Keratinocyte (primary cell): Measurements from ENCODE around the gene FLNB. TPM values are rescaled to one million over a fixed set of nuclear protein-coding genes. Genes with fewer than 3 reads are reported as not detected.
A peak's percentile ranks its signal among the peaks of the same experiment; 100 is the strongest.

Source experiments
- DNase-seq: peaks from one replicate; pipeline ENCODE4 v3.0.0-alpha.2; 2011; ENCODE audit warnings: low read depth, missing footprints, low spot score
- FAIRE-seq: peaks from 2 replicates; lab custom pipeline; 2011; peaks lifted over from hg19 to GRCh38; lab: Jason Lieb, UNC
- H2AFZ ChIP-seq: 2 replicates; pipeline ENCODE4 v1.6.0; 2012; ENCODE audit warnings: low read length, control low read depth, inconsistent platforms; ENCODE audit not compliant: control insufficient read depth
- H3K27ac ChIP-seq: 2 replicates; pipeline ENCODE4 v1.5.1; 2011; ENCODE audit warnings: low read length; ENCODE audit not compliant: control insufficient read depth, insufficient read depth
- H3K27me3 ChIP-seq: 3 replicates; pipeline ENCODE4 v1.6.0; 2011; ENCODE audit warnings: low read length; ENCODE audit not compliant: control insufficient read depth, insufficient read depth; ENCODE audit errors: extremely low read depth
- H3K36me3 ChIP-seq, 2 experiments: 2 replicates in 1 of 2; 3 replicates in 1 of 2; pipeline ENCODE4 v1.5.1; 2011; ENCODE audit warnings: low read length in 2 of 2, mild to moderate bottlenecking in 1 of 2; ENCODE audit not compliant: control insufficient read depth in 2 of 2, insufficient read depth in 2 of 2; ENCODE audit errors: extremely low read depth in 1 of 2
- H3K4me1 ChIP-seq: 3 replicates; pipeline ENCODE4 v1.5.1; 2011; ENCODE audit warnings: low read length; ENCODE audit not compliant: control insufficient read depth, insufficient read depth; ENCODE audit errors: extremely low read depth
- H3K4me2 ChIP-seq: 3 replicates; pipeline ENCODE4 v1.6.0; 2011; ENCODE audit warnings: low read depth, low read length; ENCODE audit not compliant: control insufficient read depth, insufficient read depth; ENCODE audit errors: extremely low read depth
- H3K4me3 ChIP-seq, 3 experiments: fragments of 200-600 bp in 1 of 3; sonication (generic) in 1 of 3; 2 replicates in 2 of 3; 3 replicates in 1 of 3; pipeline ENCODE4 v1.5.1; 2011 to 2016; ENCODE audit warnings: low read length in 3 of 3, mild to moderate bottlenecking in 3 of 3, control low read depth in 2 of 3, inconsistent platforms in 1 of 3, low read depth in 1 of 3, mixed read lengths in 1 of 3, mixed run types in 1 of 3, moderate library complexity in 1 of 3; ENCODE audit not compliant: control insufficient read depth in 2 of 3, insufficient read depth in 2 of 3; ENCODE audit errors: extremely low read depth in 1 of 3
- H3K79me2 ChIP-seq: 2 replicates; pipeline ENCODE4 v1.6.0; 2012; ENCODE audit warnings: low read length; ENCODE audit not compliant: control insufficient read depth, insufficient read depth
- H3K9ac ChIP-seq: 3 replicates; pipeline ENCODE4 v1.6.0; 2011; ENCODE audit warnings: low read length; ENCODE audit not compliant: control insufficient read depth, insufficient read depth; ENCODE audit errors: extremely low read depth
- H3K9me1 ChIP-seq: 3 replicates; pipeline ENCODE4 v1.6.0; 2011; ENCODE audit warnings: low read length; ENCODE audit not compliant: control insufficient read depth, insufficient read depth; ENCODE audit errors: extremely low read depth
- H3K9me3 ChIP-seq: 2 replicates; pipeline ENCODE4 v1.5.1; 2012; ENCODE audit warnings: low read depth, low read length; ENCODE audit not compliant: control insufficient read depth
- H4K20me1 ChIP-seq: 3 replicates; pipeline ENCODE4 v1.6.0; 2011; ENCODE audit warnings: low read length; ENCODE audit not compliant: control insufficient read depth, insufficient read depth; ENCODE audit errors: extremely low read depth
- EZH2 ChIP-seq: IDR thresholded peaks from one replicate; pipeline ENCODE4 v1.6.1; 2012; ENCODE audit warnings: inconsistent platforms, mild to moderate bottlenecking, low read length, moderate library complexity
- dilution Hi-C: fragments of 300-500 bp; cut with MboI; formaldehyde crosslinking; loops from one replicate; pipeline ENCODE4 v1.7.0; 2020; ENCODE audit warnings: low sequenced_read_pairs; ENCODE audit not compliant: extremely low pct_ligation_motif_present
- polyA plus RNA-seq, 5 experiments: library from polyadenylated mRNA; depleted of rRNA in 3 of 5; stranded (reverse) in 3 of 5; stranded (forward) in 1 of 5; unstranded in 1 of 5; fragments of >200 nt; gene quantifications; 1 replicate in 1 of 5; 2 replicates in 3 of 5; 3 replicates in 1 of 5; pipeline versions ENCODE4 v1.2.1 to v1.2.3, GENCODE V29; 2011 to 2012; ENCODE audit warnings: missing spikeins in 2 of 5, low read depth in 1 of 5, low replicate concordance in 1 of 5
- TF ChIP-seq, protein P1 (sequence below), 3 experiments: IDR thresholded peaks in 1 of 3; conservative IDR thresholded peaks in 1 of 3; optimal IDR thresholded peaks in 1 of 3; 2 replicates in 2 of 3; 3 replicates in 1 of 3; pipeline versions ENCODE3 to v1.5.1; 2011; ENCODE audit warnings: low read length in 3 of 3, mild to moderate bottlenecking in 3 of 3, moderate library complexity in 2 of 3, control low read depth in 1 of 3, inconsistent platforms in 1 of 3; ENCODE audit not compliant: insufficient read depth in 2 of 3; ENCODE audit errors: extremely low read depth in 1 of 3

The FLNB gene
- polyA plus RNA-seq, 1 donor (not counting 4 experiments of a cell fraction or from before 2014, with no cell fraction given) = 289 TPM

- no peak overlapping the region for H3K9ac ChIP-seq
- no peaks in the 10 kb centered on the region for H3K27me3 ChIP-seq
- FAIRE-seq (no peak), DNase-seq (no peak)
- peaks cover 62 to 80% of the 10 kb centered on the region in 2 experiments for H3K36me3 ChIP-seq
- H3K4me3 ChIP-seq = no peak overlapping the region
- peaks cover 4% of the 10 kb centered on the region for H3K9me1 ChIP-seq
- H3K4me1 ChIP-seq = peaks cover 19% of the 10 kb centered on the region
- TF ChIP-seq, protein P1, sequence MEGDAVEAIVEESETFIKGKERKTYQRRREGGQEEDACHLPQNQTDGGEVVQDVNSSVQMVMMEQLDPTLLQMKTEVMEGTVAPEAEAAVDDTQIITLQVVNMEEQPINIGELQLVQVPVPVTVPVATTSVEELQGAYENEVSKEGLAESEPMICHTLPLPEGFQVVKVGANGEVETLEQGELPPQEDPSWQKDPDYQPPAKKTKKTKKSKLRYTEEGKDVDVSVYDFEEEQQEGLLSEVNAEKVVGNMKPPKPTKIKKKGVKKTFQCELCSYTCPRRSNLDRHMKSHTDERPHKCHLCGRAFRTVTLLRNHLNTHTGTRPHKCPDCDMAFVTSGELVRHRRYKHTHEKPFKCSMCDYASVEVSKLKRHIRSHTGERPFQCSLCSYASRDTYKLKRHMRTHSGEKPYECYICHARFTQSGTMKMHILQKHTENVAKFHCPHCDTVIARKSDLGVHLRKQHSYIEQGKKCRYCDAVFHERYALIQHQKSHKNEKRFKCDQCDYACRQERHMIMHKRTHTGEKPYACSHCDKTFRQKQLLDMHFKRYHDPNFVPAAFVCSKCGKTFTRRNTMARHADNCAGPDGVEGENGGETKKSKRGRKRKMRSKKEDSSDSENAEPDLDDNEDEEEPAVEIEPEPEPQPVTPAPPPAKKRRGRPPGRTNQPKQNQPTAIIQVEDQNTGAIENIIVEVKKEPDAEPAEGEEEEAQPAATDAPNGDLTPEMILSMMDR (optimal IDR thresholded peaks at IDR 0.05 in 1 of 3, IDR thresholded peaks at IDR 0.05 in 1 of 3, conservative IDR thresholded peaks at IDR 0.05 in 1 of 3; ENCODE audit: extremely low read depth in 1 of 3, insufficient read depth in 2 of 3, low read length in 3 of 3) = no peak
- TF ChIP-seq EZH2 = no peak
- peaks cover 21% of the 10 kb centered on the region for H4K20me1 ChIP-seq
- H3K9me3 ChIP-seq = no peaks in the 10 kb centered on the region
- H3K79me2 ChIP-seq = peaks cover 5% of the 10 kb centered on the region
- dilution Hi-C loops = no loop called here
- no peak overlapping the region for H2AFZ ChIP-seq
- no peak overlapping the region for H3K4me2 ChIP-seq
- H3K27ac ChIP-seq = no peak overlapping the region
Observed at GRCh38 chr3:58164906-58165821, 156.9 kb downstream of the FLNB start.

GRCh38 chr3:58167431-58168351 is 159.5 kb downstream of the FLNB start:
- Histone ChIP-seq H3K4me1 (no peaks in the 10 kb centered on the region), H3K36me3 (peaks cover 70 to 81% of the 10 kb centered on the region in 2 experiments), H3K9ac (no peak overlapping the region), H3K4me3 (no peak overlapping the region), H4K20me1 (peaks cover 30% of the 10 kb centered on the region), H3K27ac (no peak overlapping the region), H3K79me2 (peaks cover 3% of the 10 kb centered on the region), H3K9me3 (no peaks in the 10 kb centered on the region), H3K27me3 (no peaks in the 10 kb centered on the region), H3K9me1 (peaks cover 4% of the 10 kb centered on the region), H3K4me2 (no peak overlapping the region), H2AFZ (no peak overlapping the region)
- no peak for FAIRE-seq
- TF ChIP-seq EZH2 = no peak
- TF ChIP-seq, protein P1 (optimal IDR thresholded peaks at IDR 0.05 in 1 of 3, IDR thresholded peaks at IDR 0.05 in 1 of 3, conservative IDR thresholded peaks at IDR 0.05 in 1 of 3; ENCODE audit: extremely low read depth in 1 of 3, insufficient read depth in 2 of 3, low read length in 3 of 3) = peak; percentile 86 to 94 (median 94)
- DNase-seq = no peak
- dilution Hi-C loops = no loop called here
